ENCODE data around the gene RBFOX1. TPM values are rescaled to one million over a fixed set of nuclear protein-coding genes. Genes with fewer than 3 reads are reported as not detected.

RBFOX1 gene
- total RNA-seq, 1 donor = not detected

DNA sequence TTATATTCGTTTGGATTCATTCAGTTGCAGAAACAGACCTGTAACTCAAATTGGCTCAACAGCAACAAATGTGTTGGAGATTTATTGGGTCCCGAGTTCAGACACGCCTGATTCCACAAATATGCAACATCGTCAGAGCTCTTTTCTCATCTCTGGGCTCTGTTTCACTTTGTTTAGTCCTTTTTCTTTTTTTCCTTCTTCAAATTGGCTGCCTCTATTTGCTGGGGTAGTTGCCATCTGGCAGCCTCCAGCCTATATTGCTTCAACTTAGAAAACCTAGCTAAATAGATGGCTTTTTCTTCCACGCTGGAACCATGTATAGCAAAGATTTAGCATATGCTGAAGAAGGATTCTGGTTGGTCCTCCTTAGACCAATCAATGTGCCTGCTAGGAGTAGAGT, 398.5 kb downstream of the RBFOX1 start:
- no peak overlapping the region for H3K4me3 ChIP-seq (ENCODE audit: low read depth, low read length)
- DNase-seq (ENCODE audit: low read depth) = no peak
- no peak for TF ChIP-seq CTCF (IDR thresholded peaks at IDR 0.05; ENCODE audit: insufficient read depth, low read depth, low read length)

DNA sequence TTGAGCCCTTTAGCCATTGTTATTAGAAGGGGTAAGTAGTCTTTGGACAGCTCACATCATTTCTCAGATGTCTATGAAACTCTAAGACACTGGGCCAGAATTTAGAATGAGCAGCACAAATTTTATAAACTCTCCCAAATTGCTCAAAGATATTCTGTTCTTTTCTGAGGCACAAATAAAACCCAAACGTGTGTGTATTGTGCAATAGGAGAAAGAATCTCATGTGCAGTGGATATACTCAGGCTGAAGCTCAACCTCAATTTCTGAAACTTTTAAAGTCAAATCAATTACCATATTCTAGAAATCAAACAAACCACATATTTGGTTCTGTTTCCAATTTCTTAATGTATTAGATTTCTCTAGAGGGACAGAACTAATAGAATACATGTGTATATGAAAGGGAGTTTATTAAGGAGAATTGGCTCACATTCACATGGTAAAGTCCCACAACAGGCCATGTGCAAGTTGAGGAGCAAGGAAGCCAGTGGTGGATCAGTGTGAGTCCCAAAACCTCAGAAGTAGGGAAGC, 403.6 kb downstream of the RBFOX1 start:
- no peak for TF ChIP-seq CTCF (IDR thresholded peaks at IDR 0.05; ENCODE audit: insufficient read depth, low read depth, low read length)
- DNase-seq (ENCODE audit: low read depth) = no peak

GRCh38 chr16:7742626-7743025, 410.0 kb downstream of the RBFOX1 start:
- TF ChIP-seq CTCF (IDR thresholded peaks at IDR 0.05; ENCODE audit: insufficient read depth, low read depth, low read length) = no peak
- no peak overlapping the region for H3K4me3 ChIP-seq (ENCODE audit: low read depth, low read length)
- DNase-seq (ENCODE audit: low read depth) = no peak

More for the DNA sequence above, 403.6 kb downstream of the RBFOX1 start:
- no peak overlapping the region for H3K4me3 ChIP-seq (ENCODE audit: low read depth, low read length)

DNA sequence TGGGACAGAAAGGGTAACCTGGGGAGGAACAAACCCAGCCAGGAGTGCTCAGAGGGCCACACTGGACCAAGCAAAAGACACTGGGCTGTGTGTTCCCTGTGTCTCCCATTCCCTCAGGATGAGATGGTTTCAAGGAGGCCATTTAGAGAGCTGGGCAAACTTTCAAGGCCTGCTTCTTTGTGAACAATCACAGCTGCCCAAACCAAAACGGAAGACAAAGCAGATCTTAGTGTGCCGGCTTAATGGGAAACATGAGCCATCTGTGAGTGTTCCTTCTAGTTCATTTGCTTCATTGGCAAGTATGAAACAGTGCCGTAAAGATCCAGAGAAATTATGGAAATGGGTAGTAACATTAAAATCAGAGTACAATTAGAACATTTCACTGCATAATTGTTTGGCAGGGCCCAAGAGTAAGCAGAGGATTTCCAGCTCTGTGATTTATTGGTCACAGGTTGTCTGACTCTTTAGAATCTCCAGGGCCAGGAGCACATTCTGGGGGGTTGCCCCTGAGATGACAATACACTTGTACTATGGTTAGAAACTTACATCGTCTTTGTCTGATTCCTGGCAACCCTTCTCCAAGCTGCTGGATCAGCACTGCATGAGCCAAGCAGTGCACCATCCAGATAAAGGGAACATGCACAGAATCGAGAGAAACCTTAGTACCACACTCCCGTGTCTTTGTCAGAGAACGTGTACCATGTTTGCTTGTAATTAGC, 412.1 kb downstream of the RBFOX1 start:
- no peak for TF ChIP-seq CTCF (IDR thresholded peaks at IDR 0.05; ENCODE audit: insufficient read depth, low read depth, low read length)
- no peak overlapping the region for H3K4me3 ChIP-seq (ENCODE audit: low read depth, low read length)
- DNase-seq (ENCODE audit: low read depth) = no peak

GRCh38 chr16:7745276-7745675, 412.6 kb downstream of the RBFOX1 start:
- H3K4me3 ChIP-seq (ENCODE audit: low read depth, low read length) = no peak overlapping the region
- TF ChIP-seq CTCF (IDR thresholded peaks at IDR 0.05; ENCODE audit: insufficient read depth, low read depth, low read length) = no peak
- no peak for DNase-seq (ENCODE audit: low read depth)

DNA sequence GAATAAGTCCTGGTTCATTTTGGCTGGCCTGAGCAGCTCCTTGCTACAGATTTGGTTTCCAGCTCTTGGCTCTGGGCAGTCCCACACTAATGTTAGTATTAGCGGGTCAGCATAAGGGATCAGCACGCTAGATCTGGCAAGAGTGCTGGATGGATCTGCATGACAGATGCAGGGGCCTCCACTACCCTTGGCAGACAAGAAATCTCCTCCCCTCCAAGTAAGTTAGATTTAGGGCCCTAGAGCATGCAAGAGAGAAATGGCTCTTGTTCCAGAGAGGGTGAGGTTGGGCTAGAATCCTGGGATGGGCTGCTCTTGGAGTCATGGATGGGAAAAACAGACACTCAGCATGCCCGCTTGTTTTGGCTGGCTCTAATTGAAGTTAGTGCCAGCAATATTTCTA, 414.3 kb downstream of the RBFOX1 start:
- no peak for DNase-seq (ENCODE audit: low read depth)
- no peak for TF ChIP-seq CTCF (IDR thresholded peaks at IDR 0.05; ENCODE audit: insufficient read depth, low read depth, low read length)
- H3K4me3 ChIP-seq (ENCODE audit: low read depth, low read length) = no peak overlapping the region

DNA sequence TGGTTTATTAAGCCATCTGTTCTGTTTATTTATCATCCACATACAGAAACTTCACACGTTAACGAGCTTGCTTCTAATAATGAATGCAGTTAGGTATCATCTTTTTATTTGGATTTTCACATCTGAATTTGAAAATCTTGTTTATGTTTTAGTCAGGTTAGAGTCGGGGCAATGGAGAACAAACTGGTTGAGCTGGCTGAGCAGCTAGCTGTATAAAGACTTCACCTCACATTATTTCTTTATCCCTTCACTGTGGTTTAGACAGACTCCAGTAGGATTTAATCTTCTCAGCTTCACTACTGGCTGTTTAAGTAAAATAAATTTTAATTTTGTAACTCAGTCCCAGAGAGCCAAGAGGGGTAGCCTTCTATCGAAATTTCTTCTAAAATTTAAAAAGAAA, 415.9 kb downstream of the RBFOX1 start:
- no peak for DNase-seq (ENCODE audit: low read depth)
- no peak overlapping the region for H3K4me3 ChIP-seq (ENCODE audit: low read depth, low read length)
- no peak for TF ChIP-seq CTCF (IDR thresholded peaks at IDR 0.05; ENCODE audit: insufficient read depth, low read depth, low read length)
